NCI-H460 (cell line): ENCODE measurements around the gene ZBTB8B. TPM values are rescaled to one million over a fixed set of nuclear protein-coding genes. Genes with fewer than 3 reads are reported as not detected.

ENCODE experiments used
- DNase-seq: peaks from one replicate; pipeline ENCODE4 v3.0.0-alpha.2; 2016; ENCODE audit warnings: low read depth; ENCODE audit errors: extremely low read depth
- total RNA-seq: library from RNA; depleted of rRNA; stranded (reverse); fragments of >200 nt; shearing (Covaris generic); gene quantifications from 2 replicates; pipeline ENCODE4 v1.2.3, GENCODE V29; 2014; rRNA removed

Gene ZBTB8B
- total RNA-seq, 1 experiment from 2014 or later = not detected

- no peak for DNase-seq
These were observed 37.0 kb downstream of the ZBTB8B start for GRCh38 chr1:32501865-32502264.

GRCh38 chr1:32503153-32503552 is 38.3 kb downstream of the ZBTB8B start:
- no peak for DNase-seq

GRCh38 chr1:32507021-32507420 is 42.1 kb downstream of the ZBTB8B start:
- DNase-seq = no peak

GRCh38 chr1:32508761-32509160 is 43.9 kb downstream of the ZBTB8B start:
- no peak for DNase-seq

GRCh38 chr1:32509939-32510338 is 45.1 kb downstream of the ZBTB8B start:
- no peak for DNase-seq

Other genes starting within 250 kb of the ZBTB8B start
- gene TMEM234, start 242.7 kb upstream of the ZBTB8B start, total RNA-seq = 5.4 and 6.5 TPM in 2 replicates
- 288 and 292 TPM in 2 replicates for gene EIF3I, start 242.7 kb upstream of the ZBTB8B start, total RNA-seq
- not detected in 2 replicates for gene FAM167B, start 217.8 kb upstream of the ZBTB8B start, total RNA-seq
- gene LCK, start 213.8 kb upstream of the ZBTB8B start, total RNA-seq = not detected in 2 replicates
- 34.6 and 35.6 TPM in 2 replicates for gene HDAC1, start 173.0 kb upstream of the ZBTB8B start, total RNA-seq
- gene MARCKSL1, start 128.8 kb upstream of the ZBTB8B start, total RNA-seq = 16.2 and 21.6 TPM in 2 replicates
- gene FAM229A, start 102.6 kb upstream of the ZBTB8B start, total RNA-seq = 3.6 and 5.0 TPM in 2 replicates
- 0.57 and 0.98 TPM in 2 replicates for gene TSSK3, start 102.5 kb upstream of the ZBTB8B start, total RNA-seq
- 21.6 and 24.2 TPM in 2 replicates for gene BSDC1, start 70.6 kb upstream of the ZBTB8B start, total RNA-seq
- gene ZBTB8A, start 74.4 kb downstream of the ZBTB8B start, total RNA-seq = 4.1 and 5.5 TPM in 2 replicates
- 66.8 and 69.6 TPM in 2 replicates for gene ZBTB8OS, start 185.5 kb downstream of the ZBTB8B start, total RNA-seq
- gene RBBP4, start 186.1 kb downstream of the ZBTB8B start, total RNA-seq = 60.0 and 77.5 TPM in 2 replicates
- gene SYNC, start 237.7 kb downstream of the ZBTB8B start, total RNA-seq = 1.4 and 1.7 TPM in 2 replicates